CD8-positive, alpha-beta memory T cell (primary cell): ENCODE measurements around the gene NFE2L3. TPM values are rescaled to one million over a fixed set of nuclear protein-coding genes. Genes with fewer than 3 reads are reported as not detected.
"Not testable (repeated sequence)": the region's sequence is repeated elsewhere in the genome, so short reads cannot be mapped to it uniquely, and the experiment has no call there.

Source experiments
- CTCF ChIA-PET: fragments of 350-600 bp; sonication (Branson Sonifier 250); formaldehyde crosslinking; loops from one replicate; lab custom pipeline; 2021; ENCODE audit warnings: antibody characterized with exemption; lab: Charles Lee
- POLR2A ChIA-PET: fragments of 350-600 bp; sonication (Branson Sonifier 250); formaldehyde crosslinking; loops from one replicate; lab custom pipeline; 2021; ENCODE audit warnings: antibody characterized with exemption; lab: Charles Lee
- DNase-seq, 5 donors: peaks; one replicate each; pipeline versions ENCODE4 v3.0.0 to v3.0.0-alpha.2; 2020 to 2022; ENCODE audit warnings: mixed read lengths in 1 of 5
- H3K27ac ChIP-seq: one replicate; pipeline ENCODE4 v1.7.0; 2013; ENCODE audit warnings: low read depth, mild to moderate bottlenecking, low read length, moderate library complexity
- H3K27me3 ChIP-seq: 2 replicates; pipeline ENCODE4 v1.7.0; 2013; ENCODE audit warnings: low read length, mild to moderate bottlenecking; ENCODE audit not compliant: insufficient read depth, poor library complexity, severe bottlenecking
- H3K36me3 ChIP-seq: 2 replicates; pipeline ENCODE4 v1.7.0; 2013; ENCODE audit warnings: mild to moderate bottlenecking, low read length, moderate library complexity; ENCODE audit not compliant: insufficient read depth
- H3K4me1 ChIP-seq: 2 replicates; pipeline ENCODE4 v1.7.0; 2013; ENCODE audit warnings: mild to moderate bottlenecking, low read length, moderate library complexity; ENCODE audit not compliant: insufficient read depth
- H3K4me3 ChIP-seq: 2 replicates; pipeline ENCODE4 v1.7.0; 2013; ENCODE audit warnings: mild to moderate bottlenecking, low read length
- H3K9me3 ChIP-seq: 2 replicates; pipeline ENCODE4 v1.7.0; 2013; ENCODE audit warnings: mild to moderate bottlenecking, low read length
- H3K27ac Mint-ChIP-seq, 8 donors: one replicate each; pipeline ENCODE4 v1.8.0; 2020 to 2021; ENCODE audit warnings: mixed read lengths in 8 of 8, mild to moderate bottlenecking in 6 of 8, inconsistent platforms in 3 of 8, moderate library complexity in 3 of 8
- H3K27me3 Mint-ChIP-seq, 2 donors: one replicate each; pipeline ENCODE4 v1.8.0; 2020 to 2021; ENCODE audit warnings: mixed read lengths in 2 of 2, mild to moderate bottlenecking in 1 of 2, moderate library complexity in 1 of 2
- H3K36me3 Mint-ChIP-seq, 3 donors: one replicate each; pipeline ENCODE4 v1.8.0; 2020 to 2021; ENCODE audit warnings: mixed read lengths in 3 of 3, inconsistent platforms in 1 of 3, mild to moderate bottlenecking in 1 of 3
- H3K4me1 Mint-ChIP-seq, 3 donors: one replicate each; pipeline ENCODE4 v1.8.0; 2020 to 2021; ENCODE audit warnings: mixed read lengths in 3 of 3, inconsistent platforms in 1 of 3, mild to moderate bottlenecking in 1 of 3
- H3K4me3 Mint-ChIP-seq, 7 donors: one replicate each; pipeline ENCODE4 v1.8.0; 2020 to 2021; ENCODE audit warnings: mixed read lengths in 7 of 7, mild to moderate bottlenecking in 6 of 7, moderate library complexity in 4 of 7, inconsistent platforms in 2 of 7
- H3K9me3 Mint-ChIP-seq, 5 donors: one replicate each; pipeline ENCODE4 v1.8.0; 2020 to 2022; ENCODE audit warnings: mixed read lengths in 5 of 5, mild to moderate bottlenecking in 3 of 5, moderate library complexity in 2 of 5, inconsistent platforms in 1 of 5
- polyA plus RNA-seq: library from polyadenylated mRNA; unstranded; fragments of 300-500 nt; fragmentation: Illumina TruSeq; gene quantifications from one replicate; pipeline ENCODE4 v1.2.3, GENCODE V29; 2021
- total RNA-seq, 2 experiments: library from RNA; stranded (reverse); gene quantifications; one replicate each; pipeline ENCODE4 v1.2.3, GENCODE V29; 2021

The NFE2L3 gene
- total and polyA plus RNA-seq, 3 experiments from 2014 or later, result 6.5 to 47.4 (median 43.5) TPM

DNA sequence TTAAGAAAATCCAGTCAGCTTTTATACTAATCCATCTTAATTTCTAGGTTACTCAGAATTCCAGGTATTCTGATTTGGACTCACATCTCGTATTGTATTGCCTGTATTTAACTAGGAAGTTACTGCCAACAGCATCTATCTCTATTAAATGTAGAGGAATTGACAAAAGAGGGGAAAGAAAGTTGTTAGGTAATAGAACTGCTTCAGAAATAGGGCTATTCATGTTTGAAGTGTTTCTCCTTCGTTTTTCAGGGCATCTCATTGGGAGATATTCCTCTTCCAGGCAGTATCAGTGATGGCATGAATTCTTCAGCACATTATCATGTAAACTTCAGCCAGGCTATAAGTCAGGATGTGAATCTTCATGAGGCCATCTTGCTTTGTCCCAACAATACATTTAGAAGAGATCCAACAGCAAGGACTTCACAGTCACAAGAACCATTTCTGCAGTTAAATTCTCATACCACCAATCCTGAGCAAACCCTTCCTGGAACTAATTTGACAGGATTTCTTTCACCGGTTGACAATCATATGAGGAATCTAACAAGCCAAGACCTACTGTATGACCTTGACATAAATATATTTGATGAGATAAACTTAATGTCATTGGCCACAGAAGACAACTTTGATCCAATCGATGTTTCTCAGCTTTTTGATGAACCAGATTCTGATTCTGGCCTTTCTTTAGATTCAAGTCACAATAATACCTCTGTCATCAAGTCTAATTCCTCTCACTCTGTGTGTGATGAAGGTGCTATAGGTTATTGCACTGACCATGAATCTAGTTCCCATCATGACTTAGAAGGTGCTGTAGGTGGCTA is 32.5 kb downstream of the NFE2L3 start:
- H3K36me3 ChIP-seq, result not testable (repeated sequence)

DNA sequence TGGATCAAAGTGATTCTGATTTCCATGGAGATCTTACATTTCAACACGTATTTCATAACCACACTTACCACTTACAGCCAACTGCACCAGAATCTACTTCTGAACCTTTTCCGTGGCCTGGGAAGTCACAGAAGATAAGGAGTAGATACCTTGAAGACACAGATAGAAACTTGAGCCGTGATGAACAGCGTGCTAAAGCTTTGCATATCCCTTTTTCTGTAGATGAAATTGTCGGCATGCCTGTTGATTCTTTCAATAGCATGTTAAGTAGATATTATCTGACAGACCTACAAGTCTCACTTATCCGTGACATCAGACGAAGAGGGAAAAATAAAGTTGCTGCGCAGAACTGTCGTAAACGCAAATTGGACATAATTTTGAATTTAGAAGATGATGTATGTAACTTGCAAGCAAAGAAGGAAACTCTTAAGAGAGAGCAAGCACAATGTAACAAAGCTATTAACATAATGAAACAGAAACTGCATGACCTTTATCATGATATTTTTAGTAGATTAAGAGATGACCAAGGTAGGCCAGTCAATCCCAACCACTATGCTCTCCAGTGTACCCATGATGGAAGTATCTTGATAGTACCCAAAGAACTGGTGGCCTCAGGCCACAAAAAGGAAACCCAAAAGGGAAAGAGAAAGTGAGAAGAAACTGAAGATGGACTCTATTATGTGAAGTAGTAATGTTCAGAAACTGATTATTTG is 33.3 kb downstream of the NFE2L3 start:
- no peak overlapping the region for H3K4me3 ChIP-seq
- peaks cover 20 to 50% (median 20%) of the 10 kb centered on the region in 3 donors for H3K36me3 Mint-ChIP-seq

More for the DNA sequence above, 32.5 kb downstream of the NFE2L3 start:
- H3K9me3 ChIP-seq, H3K4me3 Mint-ChIP-seq, H3K9me3 Mint-ChIP-seq, CTCF ChIA-PET, H3K27ac ChIP-seq, H3K27me3 ChIP-seq, H3K4me3 ChIP-seq, H3K27me3 Mint-ChIP-seq, DNase-seq: not testable (repeated sequence)
- H3K27ac Mint-ChIP-seq, result peak overlapping the region in 7 of 8 donors; percentile 45 to 91 (median 68)
- H3K4me1 Mint-ChIP-seq, result peaks cover 69 to 91% (median 86%) of the 10 kb centered on the region in 3 donors
- H3K36me3 Mint-ChIP-seq, result peaks cover 18 to 43% (median 19%) of the 10 kb centered on the region in 3 donors
- POLR2A ChIA-PET, result interaction anchor here (0.8 to 2.8 kb wide), 3 partner anchors 10 to 32 kb away, joined by 3 to 10 read pairs (median 3); partner anchors contain the start of gene NFE2L3
- H3K4me1 ChIP-seq, result peaks cover 35% of the 10 kb centered on the region

DNA sequence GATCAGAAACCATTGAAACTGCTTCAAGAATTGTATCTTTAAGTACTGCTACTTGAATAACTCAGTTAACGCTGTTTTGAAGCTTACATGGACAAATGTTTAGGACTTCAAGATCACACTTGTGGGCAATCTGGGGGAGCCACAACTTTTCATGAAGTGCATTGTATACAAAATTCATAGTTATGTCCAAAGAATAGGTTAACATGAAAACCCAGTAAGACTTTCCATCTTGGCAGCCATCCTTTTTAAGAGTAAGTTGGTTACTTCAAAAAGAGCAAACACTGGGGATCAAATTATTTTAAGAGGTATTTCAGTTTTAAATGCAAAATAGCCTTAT is 33.8 kb downstream of the NFE2L3 start:
- CTCF ChIA-PET, result no interaction called here

More for the DNA sequence above, 33.3 kb downstream of the NFE2L3 start:
- Histone ChIP-seq H3K36me3 (peaks cover 10% of the 10 kb centered on the region), H3K4me1 (peaks cover 31% of the 10 kb centered on the region), H3K27me3 (no peaks in the 10 kb centered on the region), H3K27ac (no peak overlapping the region), H3K9me3 (no peaks in the 10 kb centered on the region)
- Mint-ChIP-seq H3K9me3 (no peaks in the 10 kb centered on the region), H3K27ac (peak overlapping the region; percentile 49 to 91 (median 76)), H3K27me3 (no peaks in the 10 kb centered on the region), H3K4me1 (peaks cover 68 to 91% (median 85%) of the 10 kb centered on the region in 3 donors), H3K4me3 (peak overlapping the region in 2 of 7 donors; percentile 1 to 28)
- ChIA-PET POLR2A (interaction anchor here (0.8 to 1.0 kb wide), 2 partner anchors 11 to 12 kb away, joined by 3 read pairs; no protein-coding TSS in a partner anchor), CTCF (no interaction called here)
- DNase-seq, result peak in 1 of 5 donors; percentile 21

DNA sequence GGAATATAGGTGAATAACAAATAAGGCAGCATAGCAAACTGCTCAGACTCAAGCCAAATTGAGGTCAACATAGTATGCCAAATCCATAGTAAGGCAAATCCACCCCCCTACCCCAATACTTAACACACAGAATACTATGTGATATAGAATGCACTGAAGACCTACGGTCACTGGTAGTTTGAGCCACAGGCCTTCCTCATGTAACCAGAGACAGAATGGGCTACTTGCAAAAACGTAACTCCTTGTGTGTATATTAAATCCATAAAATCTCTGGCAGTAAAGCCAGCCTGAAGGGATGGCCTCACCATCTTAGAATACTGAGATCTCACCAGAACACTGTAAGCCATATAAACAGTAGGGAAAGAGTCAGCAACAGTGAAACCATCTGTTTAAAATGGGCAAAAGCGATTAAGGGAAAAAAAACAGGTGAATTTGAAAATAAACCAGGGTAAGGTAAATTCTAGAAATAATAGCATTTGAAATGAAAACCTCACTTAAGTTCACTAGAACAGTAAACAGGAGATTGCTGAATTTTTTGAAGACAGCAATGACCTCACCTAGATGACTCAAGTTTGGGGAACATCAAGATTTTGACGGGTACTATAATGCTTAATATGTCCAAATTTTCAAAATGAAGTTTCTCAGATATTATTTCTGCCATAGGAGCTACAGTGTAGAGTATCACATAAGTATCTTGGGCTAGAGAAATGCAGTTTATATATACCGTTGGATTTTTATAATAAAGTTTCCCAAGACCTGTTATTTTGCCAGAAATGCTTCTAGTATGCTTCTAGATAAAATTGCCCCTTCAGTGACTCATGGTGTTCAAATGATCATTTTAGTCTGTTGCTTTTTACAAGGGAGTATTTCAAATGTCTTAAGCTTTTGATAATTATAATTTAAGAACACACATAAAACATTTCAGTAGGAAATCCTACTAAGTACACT is 34.6 kb downstream of the NFE2L3 start:
- peaks cover 72 to 95% (median 89%) of the 10 kb centered on the region in 3 donors for H3K4me1 Mint-ChIP-seq
- Histone ChIP-seq H3K27ac (no peak overlapping the region), H3K9me3 (no peaks in the 10 kb centered on the region), H3K4me1 (peaks cover 42% of the 10 kb centered on the region), H3K27me3 (no peaks in the 10 kb centered on the region), H3K4me3 (no peak overlapping the region), H3K36me3 (peaks cover 23% of the 10 kb centered on the region)
- peak overlapping the region; percentile 37 to 87 (median 69) for H3K27ac Mint-ChIP-seq
- no peak overlapping the region for H3K4me3 Mint-ChIP-seq
- POLR2A ChIA-PET, result interaction anchor here (0.6 to 3.7 kb wide), 3 partner anchors 12 to 95 kb away, joined by 3 to 50 read pairs (median 6); partner anchors contain the start of genes HNRNPA2B1 and NFE2L3
- H3K36me3 Mint-ChIP-seq, result peaks cover 20 to 63% (median 28%) of the 10 kb centered on the region in 3 donors
- H3K9me3 Mint-ChIP-seq, result no peaks in the 10 kb centered on the region
- CTCF ChIA-PET, result interaction anchor here (1.3 to 3.8 kb wide), 3 partner anchors 12 to 97 kb away, joined by 3 to 19 read pairs (median 19); partner anchors contain the start of gene NFE2L3
- no peaks in the 10 kb centered on the region for H3K27me3 Mint-ChIP-seq
- no peak for DNase-seq

More for the DNA sequence above, 33.8 kb downstream of the NFE2L3 start:
- POLR2A ChIA-PET, result no interaction called here
- Mint-ChIP-seq H3K27me3 (no peaks in the 10 kb centered on the region), H3K4me1 (peaks cover 69 to 91% (median 85%) of the 10 kb centered on the region in 3 donors), H3K36me3 (peaks cover 20 to 55% (median 26%) of the 10 kb centered on the region in 3 donors), H3K27ac (peak overlapping the region in 7 of 8 donors; percentile 15 to 88 (median 73)), H3K9me3 (no peaks in the 10 kb centered on the region), H3K4me3 (peak overlapping the region in 1 of 7 donors; percentile 1)
- no peak for DNase-seq
- peaks cover 35% of the 10 kb centered on the region for H3K4me1 ChIP-seq
- H3K27me3 ChIP-seq, result no peaks in the 10 kb centered on the region
- no peaks in the 10 kb centered on the region for H3K9me3 ChIP-seq
- no peak overlapping the region for H3K4me3 ChIP-seq
- H3K27ac ChIP-seq, result no peak overlapping the region
- peaks cover 15% of the 10 kb centered on the region for H3K36me3 ChIP-seq

DNA sequence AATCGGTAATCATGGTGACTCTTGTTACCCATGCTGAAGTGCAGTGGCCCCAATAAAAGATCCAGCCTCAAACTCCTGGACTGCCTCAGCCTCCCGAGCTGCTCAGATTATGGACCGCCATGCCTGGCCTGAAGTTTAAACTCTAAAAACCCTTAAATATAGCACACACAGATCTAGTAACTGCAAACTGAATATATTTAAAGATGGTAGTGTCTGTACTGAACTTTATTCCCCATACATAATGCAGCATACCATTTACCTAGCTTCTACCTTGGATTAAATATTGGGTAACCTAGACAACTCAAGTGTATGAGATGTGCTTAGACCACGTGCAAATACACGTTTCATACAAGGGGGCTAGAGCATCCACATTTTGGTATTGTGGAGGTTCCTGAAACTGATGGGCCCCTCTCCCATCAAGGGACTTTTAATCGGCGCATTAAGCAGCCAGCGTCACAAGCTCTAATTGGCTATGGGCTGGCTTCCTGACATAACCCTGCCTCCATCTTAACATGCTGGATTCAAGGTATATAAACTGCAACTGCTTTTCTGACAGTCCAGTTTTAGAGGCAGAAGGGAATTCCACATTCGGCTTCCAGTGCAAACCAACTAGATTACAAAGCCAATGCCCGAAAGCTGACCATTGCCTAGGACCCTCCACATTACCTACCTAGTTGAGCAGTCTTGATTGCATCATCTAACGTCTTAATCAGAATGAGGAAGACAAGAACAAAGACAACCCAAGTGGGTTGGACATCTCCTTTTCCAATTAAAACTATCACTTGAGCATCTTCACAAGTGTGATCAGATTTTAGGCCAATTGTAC is 35.6 kb downstream of the NFE2L3 start:
- Mint-ChIP-seq H3K27ac (peak overlapping the region; percentile 36 to 87 (median 68)), H3K27me3 (no peaks in the 10 kb centered on the region), H3K36me3 (peaks cover 20 to 72% (median 35%) of the 10 kb centered on the region in 3 donors), H3K9me3 (no peaks in the 10 kb centered on the region), H3K4me1 (peaks cover 76 to 95% (median 90%) of the 10 kb centered on the region in 3 donors), H3K4me3 (peak overlapping the region in 1 of 7 donors; percentile 11)
- POLR2A ChIA-PET, result interaction anchor here (0.6 to 3.7 kb wide), 4 partner anchors 11 to 96 kb away, joined by 3 to 50 read pairs (median 5); partner anchors contain the start of genes HNRNPA2B1 and NFE2L3
- H3K27me3 ChIP-seq, result no peaks in the 10 kb centered on the region
- CTCF ChIA-PET, result interaction anchor here (0.8 to 3.8 kb wide), 7 partner anchors 11 to 109 kb away, joined by 3 to 19 read pairs (median 3); partner anchors contain the start of genes CBX3 and NFE2L3
- DNase-seq, result peak in 1 of 5 donors; percentile 22
- H3K4me3 ChIP-seq, result no peak overlapping the region
- H3K27ac ChIP-seq, result no peak overlapping the region
- peaks cover 44% of the 10 kb centered on the region for H3K4me1 ChIP-seq
- peaks cover 31% of the 10 kb centered on the region for H3K36me3 ChIP-seq
- H3K9me3 ChIP-seq, result no peaks in the 10 kb centered on the region

DNA sequence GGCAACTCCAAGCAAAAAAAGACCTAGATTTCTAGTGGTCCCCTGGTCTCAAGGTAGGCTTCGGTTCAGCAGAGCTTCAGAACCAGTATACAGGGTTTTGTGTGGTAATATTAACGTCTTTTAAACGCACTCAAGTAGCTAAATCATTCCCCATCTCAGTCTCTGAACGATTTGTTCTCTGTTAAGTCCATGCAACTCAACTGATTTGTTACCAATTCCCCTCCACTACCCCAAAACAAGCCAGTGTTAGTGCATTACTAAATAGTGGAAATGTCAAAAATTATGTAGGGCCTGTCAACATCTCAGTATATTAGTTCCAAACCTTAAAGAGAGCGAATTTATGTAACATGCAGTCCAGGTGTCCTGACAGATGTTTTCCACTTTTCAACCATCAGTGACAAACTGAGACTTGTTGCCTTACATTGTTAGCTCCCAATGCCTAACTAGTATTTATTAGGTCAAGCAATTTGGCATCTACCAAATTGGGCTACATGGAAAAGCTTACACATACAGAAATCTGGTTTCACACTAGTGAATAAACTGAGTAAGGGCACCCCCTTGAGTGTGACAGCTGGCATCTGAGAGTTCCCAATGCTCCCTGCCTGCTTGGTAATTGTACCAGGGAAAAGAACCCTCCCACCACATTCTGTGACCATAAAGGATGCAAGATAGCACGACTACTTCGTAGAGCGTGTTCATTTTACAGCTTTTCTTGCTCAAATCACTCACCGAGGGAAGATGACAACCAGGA is 36.4 kb downstream of the NFE2L3 start:
- Histone ChIP-seq H3K4me3 (no peak overlapping the region), H3K27me3 (no peaks in the 10 kb centered on the region), H3K27ac (no peak overlapping the region), H3K4me1 (peaks cover 44% of the 10 kb centered on the region), H3K36me3 (peaks cover 39% of the 10 kb centered on the region), H3K9me3 (no peaks in the 10 kb centered on the region)
- H3K27ac Mint-ChIP-seq, result peak overlapping the region; percentile 7 to 87 (median 68)
- CTCF ChIA-PET, result interaction anchor here (0.8 to 3.8 kb wide), 8 partner anchors 10 to 109 kb away, joined by 3 to 19 read pairs (median 4); partner anchors contain the start of genes CBX3 and NFE2L3
- peaks cover 84 to 99% (median 98%) of the 10 kb centered on the region in 3 donors for H3K4me1 Mint-ChIP-seq
- DNase-seq, result peak in 1 of 5 donors; percentile 21
- H3K4me3 Mint-ChIP-seq, result peak overlapping the region in 1 of 7 donors; percentile 48
- peaks cover 25 to 80% (median 42%) of the 10 kb centered on the region in 3 donors for H3K36me3 Mint-ChIP-seq
- H3K9me3 Mint-ChIP-seq, result no peaks in the 10 kb centered on the region
- POLR2A ChIA-PET, result interaction anchor here (1.6 to 3.7 kb wide), 3 partner anchors 10 to 21 kb away, joined by 4 to 50 read pairs (median 8); partner anchors contain the start of genes CBX3 and HNRNPA2B1
- H3K27me3 Mint-ChIP-seq, result no peaks in the 10 kb centered on the region
